Measurements from ENCODE around the gene OLIG1. TPM values are rescaled to one million over a fixed set of nuclear protein-coding genes. Genes with fewer than 3 reads are reported as not detected.

OLIG1 gene
- total RNA-seq, 4 donors from 2014 or later: not detected

DNA sequence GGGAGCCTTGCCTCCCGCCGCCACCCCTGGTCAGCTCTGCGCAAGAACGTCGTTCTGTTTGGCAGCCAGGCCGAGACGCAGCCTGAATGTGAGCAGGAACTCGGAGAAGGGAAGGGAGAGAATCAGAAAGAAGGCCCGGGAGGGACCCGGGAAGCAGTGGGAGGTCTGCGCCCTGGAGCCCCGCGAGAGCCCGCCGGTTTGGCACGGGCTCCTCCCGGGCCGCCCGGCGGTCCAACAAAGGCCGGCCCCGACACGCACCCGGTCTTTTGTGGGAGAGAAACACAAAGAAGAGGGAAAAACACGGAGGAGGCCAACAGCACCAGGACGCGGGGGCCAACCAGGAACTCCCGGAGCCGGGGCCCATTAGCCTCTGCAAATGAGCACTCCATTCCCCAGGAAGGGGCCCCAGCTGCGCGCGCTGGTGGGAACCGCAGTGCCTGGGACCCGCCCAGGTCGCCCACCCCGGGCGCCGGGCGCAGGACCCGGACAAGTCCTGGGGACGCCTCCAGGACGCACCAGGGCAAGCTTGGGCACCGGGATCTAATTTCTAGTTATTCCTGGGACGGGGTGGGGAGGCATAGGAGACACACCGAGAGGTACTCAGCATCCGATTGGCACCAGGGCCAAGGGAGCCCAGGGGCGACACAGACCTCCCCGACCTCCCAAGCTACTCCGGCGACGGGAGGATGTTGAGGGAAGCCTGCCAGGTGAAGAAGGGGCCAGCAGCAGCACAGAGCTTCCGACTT, 46.9 kb upstream of the OLIG1 start:
- no peaks in the 10 kb centered on the region for H3K36me3 ChIP-seq
- H3K4me1 ChIP-seq: peaks cover 17 to 72% (median 66%) of the 10 kb centered on the region in 4 donors
- TF ChIP-seq POLR2A (IDR thresholded peaks at IDR 0.05; ENCODE audit: low read depth): no peak
- TF ChIP-seq, protein P1, sequence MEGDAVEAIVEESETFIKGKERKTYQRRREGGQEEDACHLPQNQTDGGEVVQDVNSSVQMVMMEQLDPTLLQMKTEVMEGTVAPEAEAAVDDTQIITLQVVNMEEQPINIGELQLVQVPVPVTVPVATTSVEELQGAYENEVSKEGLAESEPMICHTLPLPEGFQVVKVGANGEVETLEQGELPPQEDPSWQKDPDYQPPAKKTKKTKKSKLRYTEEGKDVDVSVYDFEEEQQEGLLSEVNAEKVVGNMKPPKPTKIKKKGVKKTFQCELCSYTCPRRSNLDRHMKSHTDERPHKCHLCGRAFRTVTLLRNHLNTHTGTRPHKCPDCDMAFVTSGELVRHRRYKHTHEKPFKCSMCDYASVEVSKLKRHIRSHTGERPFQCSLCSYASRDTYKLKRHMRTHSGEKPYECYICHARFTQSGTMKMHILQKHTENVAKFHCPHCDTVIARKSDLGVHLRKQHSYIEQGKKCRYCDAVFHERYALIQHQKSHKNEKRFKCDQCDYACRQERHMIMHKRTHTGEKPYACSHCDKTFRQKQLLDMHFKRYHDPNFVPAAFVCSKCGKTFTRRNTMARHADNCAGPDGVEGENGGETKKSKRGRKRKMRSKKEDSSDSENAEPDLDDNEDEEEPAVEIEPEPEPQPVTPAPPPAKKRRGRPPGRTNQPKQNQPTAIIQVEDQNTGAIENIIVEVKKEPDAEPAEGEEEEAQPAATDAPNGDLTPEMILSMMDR (IDR thresholded peaks at IDR 0.05): no peak
- TF ChIP-seq EP300 (IDR thresholded peaks at IDR 0.05): no peak
- TF ChIP-seq POLR2AphosphoS5 (IDR thresholded peaks at IDR 0.05): no peak
- H3K27ac ChIP-seq (replicated peaks in 1 of 4): no peak overlapping the region
- intact Hi-C loops (cut with DNase I): no loop called here
- H3K9me3 ChIP-seq: no peaks in the 10 kb centered on the region
- WGBS: 1% methylated on average over 16 of the region's 52 CpGs
- H3K4me3 ChIP-seq: peak overlapping the region in 1 of 4 donors; percentile 9
- DNase-seq (ENCODE audit: extremely low spot score): no peak
- H3K27me3 ChIP-seq: peaks cover 0 to 100% (median 71%) of the 10 kb centered on the region in 4 donors

DNA sequence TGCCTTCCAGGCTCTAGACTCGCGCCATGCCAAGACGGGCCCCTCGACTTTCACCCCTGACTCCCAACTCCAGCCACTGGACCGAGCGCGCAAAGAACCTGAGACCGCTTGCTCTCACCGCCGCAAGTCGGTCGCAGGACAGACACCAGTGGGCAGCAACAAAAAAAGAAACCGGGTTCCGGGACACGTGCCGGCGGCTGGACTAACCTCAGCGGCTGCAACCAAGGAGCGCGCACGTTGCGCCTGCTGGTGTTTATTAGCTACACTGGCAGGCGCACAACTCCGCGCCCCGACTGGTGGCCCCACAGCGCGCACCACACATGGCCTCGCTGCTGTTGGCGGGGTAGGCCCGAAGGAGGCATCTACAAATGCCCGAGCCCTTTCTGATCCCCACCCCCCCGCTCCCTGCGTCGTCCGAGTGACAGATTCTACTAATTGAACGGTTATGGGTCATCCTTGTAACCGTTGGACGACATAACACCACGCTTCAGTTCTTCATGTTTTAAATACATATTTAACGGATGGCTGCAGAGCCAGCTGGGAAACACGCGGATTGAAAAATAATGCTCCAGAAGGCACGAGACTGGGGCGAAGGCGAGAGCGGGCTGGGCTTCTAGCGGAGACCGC, 46.3 kb upstream of the OLIG1 start:
- intact Hi-C loops (cut with DNase I): no loop called here
- 2% methylated on average over 47 of the region's 49 CpGs for WGBS
- peak overlapping the region in 1 of 4 donors; percentile 9 for H3K4me3 ChIP-seq
- no peaks in the 10 kb centered on the region for H3K36me3 ChIP-seq
- DNase-seq (ENCODE audit: extremely low spot score): no peak
- peaks cover 0 to 100% (median 76%) of the 10 kb centered on the region in 4 donors for H3K27me3 ChIP-seq
- no peaks in the 10 kb centered on the region for H3K9me3 ChIP-seq
- TF ChIP-seq EP300 (IDR thresholded peaks at IDR 0.05) (no peak), POLR2A (IDR thresholded peaks at IDR 0.05; ENCODE audit: low read depth) (no peak), POLR2AphosphoS5 (IDR thresholded peaks at IDR 0.05) (no peak)
- TF ChIP-seq, protein P1 (IDR thresholded peaks at IDR 0.05): no peak
- H3K27ac ChIP-seq (replicated peaks in 1 of 4): no peak overlapping the region
- peaks cover 18 to 79% (median 72%) of the 10 kb centered on the region in 4 donors for H3K4me1 ChIP-seq

DNA sequence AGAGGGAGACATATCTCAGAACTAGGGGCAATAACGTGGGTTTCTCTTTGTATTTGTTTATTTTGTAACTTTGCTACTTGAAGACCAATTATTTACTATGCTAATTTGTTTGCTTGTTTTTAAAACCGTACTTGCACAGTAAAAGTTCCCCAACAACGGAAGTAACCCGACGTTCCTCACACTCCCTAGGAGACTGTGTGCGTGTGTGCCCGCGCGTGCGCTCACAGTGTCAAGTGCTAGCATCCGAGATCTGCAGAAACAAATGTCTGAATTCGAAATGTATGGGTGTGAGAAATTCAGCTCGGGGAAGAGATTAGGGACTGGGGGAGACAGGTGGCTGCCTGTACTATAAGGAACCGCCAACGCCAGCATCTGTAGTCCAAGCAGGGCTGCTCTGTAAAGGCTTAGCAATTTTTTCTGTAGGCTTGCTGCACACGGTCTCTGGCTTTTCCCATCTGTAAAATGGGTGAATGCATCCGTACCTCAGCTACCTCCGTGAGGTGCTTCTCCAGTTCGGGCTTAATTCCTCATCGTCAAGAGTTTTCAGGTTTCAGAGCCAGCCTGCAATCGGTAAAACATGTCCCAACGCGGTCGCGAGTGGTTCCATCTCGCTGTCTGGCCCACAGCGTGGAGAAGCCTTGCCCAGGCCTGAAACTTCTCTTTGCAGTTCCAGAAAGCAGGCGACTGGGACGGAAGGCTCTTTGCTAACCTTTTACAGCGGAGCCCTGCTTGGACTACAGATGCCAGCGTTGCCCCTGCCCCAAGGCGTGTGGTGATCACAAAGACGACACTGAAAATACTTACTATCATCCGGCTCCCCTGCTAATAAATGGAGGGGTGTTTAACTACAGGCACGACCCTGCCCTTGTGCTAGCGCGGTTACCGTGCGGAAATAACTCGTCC, 45.5 kb upstream of the OLIG1 start:
- TF ChIP-seq POLR2A (IDR thresholded peaks at IDR 0.05; ENCODE audit: low read depth): no peak
- TF ChIP-seq EP300 (IDR thresholded peaks at IDR 0.05): no peak
- TF ChIP-seq, protein P1 (IDR thresholded peaks at IDR 0.05): no peak
- TF ChIP-seq POLR2AphosphoS5 (IDR thresholded peaks at IDR 0.05): no peak
- H3K4me1 ChIP-seq: peaks cover 21 to 84% (median 80%) of the 10 kb centered on the region in 4 donors
- no peaks in the 10 kb centered on the region for H3K9me3 ChIP-seq
- DNase-seq (ENCODE audit: extremely low spot score): no peak
- H3K27ac ChIP-seq (replicated peaks in 1 of 4): no peak overlapping the region
- no peaks in the 10 kb centered on the region for H3K36me3 ChIP-seq
- H3K4me3 ChIP-seq: peak overlapping the region in 1 of 4 donors; percentile 9
- H3K27me3 ChIP-seq: peaks cover 0 to 100% (median 79%) of the 10 kb centered on the region in 4 donors
- intact Hi-C loops (cut with DNase I): no loop called here
- WGBS: 3% methylated on average over 40 of the region's 40 CpGs

DNA sequence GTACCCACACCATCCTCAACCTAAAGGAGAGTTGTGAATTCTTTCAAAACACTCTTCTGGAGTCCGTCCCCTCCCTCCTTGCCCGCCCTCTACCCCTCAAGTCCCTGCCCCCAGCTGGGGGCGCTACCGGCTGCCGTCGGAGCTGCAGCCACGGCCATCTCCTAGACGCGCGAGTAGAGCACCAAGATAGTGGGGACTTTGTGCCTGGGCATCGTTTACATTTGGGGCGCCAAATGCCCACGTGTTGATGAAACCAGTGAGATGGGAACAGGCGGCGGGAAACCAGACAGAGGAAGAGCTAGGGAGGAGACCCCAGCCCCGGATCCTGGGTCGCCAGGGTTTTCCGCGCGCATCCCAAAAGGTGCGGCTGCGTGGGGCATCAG, 44.8 kb upstream of the OLIG1 start:
- WGBS: 7% methylated on average over 8 of the region's 22 CpGs
- TF ChIP-seq, protein P1 (IDR thresholded peaks at IDR 0.05): no peak
- TF ChIP-seq POLR2AphosphoS5 (IDR thresholded peaks at IDR 0.05): no peak
- no peak for TF ChIP-seq POLR2A (IDR thresholded peaks at IDR 0.05; ENCODE audit: low read depth)
- no peak for TF ChIP-seq EP300 (IDR thresholded peaks at IDR 0.05)
- Histone ChIP-seq H3K9me3 (no peaks in the 10 kb centered on the region), H3K27ac (replicated peaks in 1 of 4) (no peak overlapping the region), H3K4me3 (no peak overlapping the region), H3K27me3 (peaks cover 0 to 100% (median 82%) of the 10 kb centered on the region in 4 donors), H3K36me3 (no peaks in the 10 kb centered on the region), H3K4me1 (peaks cover 17 to 83% (median 77%) of the 10 kb centered on the region in 4 donors)
- DNase-seq (ENCODE audit: extremely low spot score): no peak
- intact Hi-C loops (cut with DNase I): no loop called here
